Activated CD4-positive, alpha-beta memory T cell treated with anti-CD3 and anti-CD28 coated beads, Interleukin-2, amount 10 ng/mL, durations not matched to agents 7 days and 5 days (primary cell): ENCODE measurements around the gene KIF3A. TPM values are rescaled to one million over a fixed set of nuclear protein-coding genes. Genes with fewer than 3 reads are reported as not detected.

Source experiments
- CTCF ChIA-PET: fragments of 350-600 bp; sonication (Branson Sonifier 250); formaldehyde crosslinking; loops from one replicate; lab custom pipeline; 2021; ENCODE audit warnings: antibody characterized with exemption, inconsistent platforms; lab: Charles Lee
- POLR2A ChIA-PET: fragments of 350-600 bp; sonication (Branson Sonifier 250); formaldehyde crosslinking; loops from one replicate; lab custom pipeline; 2021; ENCODE audit warnings: antibody characterized with exemption; lab: Charles Lee
- DNase-seq: peaks from one replicate; pipeline ENCODE4 v3.0.0-alpha.2; 2020
- H3K27ac Mint-ChIP-seq: one replicate; pipeline ENCODE4 v1.8.0; 2021; ENCODE audit warnings: mild to moderate bottlenecking, mixed read lengths
- H3K27me3 Mint-ChIP-seq: one replicate; pipeline ENCODE4 v1.8.0; 2021; ENCODE audit warnings: mixed read lengths
- H3K36me3 Mint-ChIP-seq: one replicate; pipeline ENCODE4 v1.8.0; 2021; ENCODE audit warnings: low read depth, mixed read lengths
- H3K4me1 Mint-ChIP-seq: one replicate; pipeline ENCODE4 v1.8.0; 2021; ENCODE audit warnings: mixed read lengths
- H3K4me3 Mint-ChIP-seq: one replicate; pipeline ENCODE4 v1.8.0; 2021; ENCODE audit warnings: mild to moderate bottlenecking, mixed read lengths
- H3K9me3 Mint-ChIP-seq: one replicate; pipeline ENCODE4 v1.8.0; 2021; ENCODE audit warnings: mixed read lengths
- total RNA-seq, 2 experiments: library from RNA; stranded (reverse); gene quantifications; one replicate each; pipeline ENCODE4 v1.2.3, GENCODE V29; 2021

The KIF3A gene
- total RNA-seq, 2 experiments from 2014 or later = 16.2 to 19.3 TPM

GRCh38 chr5:132666310-132667123, 70.8 kb downstream of the KIF3A start:
- no peak overlapping the region for H3K27ac Mint-ChIP-seq
- no peaks in the 10 kb centered on the region for H3K27me3 Mint-ChIP-seq
- no peaks in the 10 kb centered on the region for H3K36me3 Mint-ChIP-seq
- H3K4me3 Mint-ChIP-seq = no peak overlapping the region
- ChIA-PET CTCF (no interaction called here), POLR2A (interaction anchor here (1.8 kb wide), 1 partner anchor 12 kb away, joined by 6 read pairs; no protein-coding TSS in a partner anchor)
- no peak for DNase-seq
- no peaks in the 10 kb centered on the region for H3K9me3 Mint-ChIP-seq
- H3K4me1 Mint-ChIP-seq = peaks cover 46% of the 10 kb centered on the region

GRCh38 chr5:132665574-132666080, 71.7 kb downstream of the KIF3A start:
- Mint-ChIP-seq H3K36me3 (no peaks in the 10 kb centered on the region), H3K27me3 (no peaks in the 10 kb centered on the region), H3K4me3 (no peak overlapping the region), H3K4me1 (peaks cover 52% of the 10 kb centered on the region), H3K27ac (no peak overlapping the region), H3K9me3 (no peaks in the 10 kb centered on the region)
- ChIA-PET POLR2A (no interaction called here), CTCF (no interaction called here)
- DNase-seq = no peak

GRCh38 chr5:132664696-132665209, 72.6 kb downstream of the KIF3A start:
- Mint-ChIP-seq H3K27ac (peak overlapping the region; percentile 89), H3K9me3 (no peaks in the 10 kb centered on the region), H3K4me3 (no peak overlapping the region), H3K36me3 (no peaks in the 10 kb centered on the region), H3K27me3 (no peaks in the 10 kb centered on the region), H3K4me1 (peaks cover 58% of the 10 kb centered on the region)
- CTCF ChIA-PET = no interaction called here
- DNase-seq = no peak
- POLR2A ChIA-PET = interaction anchor here (1.5 to 2.2 kb wide), 2 partner anchors 10 to 24 kb away, joined by 3 to 25 read pairs; partner anchors contain the start of gene IL4

GRCh38 chr5:132663771-132664695, 73.3 kb downstream of the KIF3A start:
- Mint-ChIP-seq H3K4me3 (no peak overlapping the region), H3K4me1 (peaks cover 60% of the 10 kb centered on the region), H3K27ac (peak overlapping the region; percentile 89), H3K27me3 (no peaks in the 10 kb centered on the region), H3K9me3 (no peaks in the 10 kb centered on the region), H3K36me3 (no peaks in the 10 kb centered on the region)
- no peak for DNase-seq
- ChIA-PET CTCF (interaction anchor here (1.9 kb wide), 1 partner anchor 52 kb away, joined by 3 read pairs; no protein-coding TSS in a partner anchor), POLR2A (interaction anchor here (0.8 to 2.2 kb wide), 5 partner anchors 11 to 74 kb away, joined by 3 to 25 read pairs (median 4); partner anchors contain the start of gene IL4)

GRCh38 chr5:132662925-132663770, 74.2 kb downstream of the KIF3A start:
- Mint-ChIP-seq H3K9me3 (no peaks in the 10 kb centered on the region), H3K4me1 (peaks cover 68% of the 10 kb centered on the region), H3K36me3 (no peaks in the 10 kb centered on the region), H3K27me3 (no peaks in the 10 kb centered on the region), H3K4me3 (no peak overlapping the region), H3K27ac (peak overlapping the region; percentile 89)
- ChIA-PET POLR2A (interaction anchor here (0.8 to 2.2 kb wide), 6 partner anchors 11 to 75 kb away, joined by 3 to 25 read pairs (median 4); partner anchors contain the start of gene IL4), CTCF (interaction anchor here (1.9 kb wide), 1 partner anchor 52 kb away, joined by 3 read pairs; no protein-coding TSS in a partner anchor)
- peak; percentile 61 for DNase-seq

GRCh38 chr5:132662004-132662401, 75.3 kb downstream of the KIF3A start:
- Mint-ChIP-seq H3K4me1 (peaks cover 72% of the 10 kb centered on the region), H3K4me3 (no peak overlapping the region), H3K27me3 (no peaks in the 10 kb centered on the region), H3K9me3 (no peaks in the 10 kb centered on the region), H3K27ac (no peak overlapping the region), H3K36me3 (no peaks in the 10 kb centered on the region)
- DNase-seq = no peak
- ChIA-PET POLR2A (interaction anchor here (0.8 to 1.1 kb wide), 2 partner anchors 13 to 14 kb away, joined by 3 to 7 read pairs; partner anchors contain the start of gene IL4), CTCF (interaction anchor here (1.4 kb wide), 1 partner anchor 28 kb away, joined by 3 read pairs; no protein-coding TSS in a partner anchor)

- Mint-ChIP-seq H3K4me1 (peaks cover 72% of the 10 kb centered on the region), H3K36me3 (no peaks in the 10 kb centered on the region), H3K27ac (peak overlapping the region; percentile 58), H3K27me3 (peaks cover 5% of the 10 kb centered on the region), H3K4me3 (no peak overlapping the region), H3K9me3 (no peaks in the 10 kb centered on the region)
- ChIA-PET CTCF (interaction anchor here (0.8 to 1.4 kb wide), 3 partner anchors 29 to 159 kb away, joined by 3 read pairs; no protein-coding TSS in a partner anchor), POLR2A (interaction anchor here (1.4 kb wide), 1 partner anchor 13 kb away, joined by 8 read pairs; the partner anchor contains the start of gene IL4)
- no peak for DNase-seq
Observed at GRCh38 chr5:132661231-132662003, 75.9 kb downstream of the KIF3A start.

- H3K27me3 Mint-ChIP-seq = peaks cover 10% of the 10 kb centered on the region
- POLR2A ChIA-PET = interaction anchor here (1.1 to 3.5 kb wide), 4 partner anchors 15 to 164 kb away, joined by 3 to 12 read pairs (median 10); partner anchors contain the start of gene IL4
Observed at GRCh38 chr5:132659598-132660493, 77.5 kb downstream of the KIF3A start.

GRCh38 chr5:132658381-132659302, 78.7 kb downstream of the KIF3A start:
- DNase-seq = no peak
- Mint-ChIP-seq H3K27me3 (peaks cover 18% of the 10 kb centered on the region), H3K27ac (peak overlapping the region; percentile 43), H3K9me3 (no peaks in the 10 kb centered on the region), H3K4me3 (peak overlapping the region; percentile 45), H3K4me1 (peaks cover 60% of the 10 kb centered on the region), H3K36me3 (peaks cover 3% of the 10 kb centered on the region)
- ChIA-PET CTCF (interaction anchor here (1.4 kb wide), 1 partner anchor 15 kb away, joined by 3 read pairs; no protein-coding TSS in a partner anchor), POLR2A (interaction anchor here (1.0 to 3.5 kb wide), 7 partner anchors 16 to 162 kb away, joined by 3 to 12 read pairs (median 5); partner anchors contain the start of genes IL4 and RAD50)

More at GRCh38 chr5:132659598-132660493, 77.5 kb downstream of the KIF3A start:
- peaks cover 70% of the 10 kb centered on the region for H3K4me1 Mint-ChIP-seq
- peak overlapping the region; percentile 45 for H3K4me3 Mint-ChIP-seq
- peaks cover 2% of the 10 kb centered on the region for H3K36me3 Mint-ChIP-seq
- no peaks in the 10 kb centered on the region for H3K9me3 Mint-ChIP-seq
- H3K27ac Mint-ChIP-seq = peak overlapping the region; percentile 52
- CTCF ChIA-PET = interaction anchor here (1.4 kb wide), 1 partner anchor 17 kb away, joined by 3 read pairs; no protein-coding TSS in a partner anchor
- no peak for DNase-seq
